MM.1S (cell line): ENCODE measurements around the gene KYNU.

Source experiments
- CTCF ChIP-seq: fragments of 300-600 bp; sonication (generic); IDR thresholded peaks from 2 replicates; pipeline ENCODE4 v1.5.1; 2016; ENCODE audit warnings: antibody characterized with exemption, low read length, mixed read lengths
- EZH2 ChIP-seq: fragments of 300-600 bp; sonication (generic); optimal IDR thresholded peaks from 2 replicates; pipeline ENCODE3; 2017; ENCODE audit warnings: low read depth, mild to moderate bottlenecking, antibody characterized with exemption, low read length, mixed read lengths

GRCh38 chr2:143068509-143068908 lies 191.0 kb downstream of the KYNU start:
- TF ChIP-seq CTCF (no peak), EZH2 (no peak)
